Liver (tissue), 3 donors: ENCODE measurements around the gene LKAAEAR1.

Source experiments
- ATF3 ChIP-seq: IDR thresholded peaks from 2 replicates; pipeline ENCODE4 v1.6.1; 2016; ENCODE audit warnings: antibody characterized with exemption
- CTCF ChIP-seq: fragments of 150-350 bp; IDR thresholded peaks from 2 replicates; pipeline ENCODE4 v1.5.1; 2017; ENCODE audit warnings: improper control_type of control experiment, low read depth, low read length; ENCODE audit not compliant: missing input control
- GABPA ChIP-seq, 2 donors: IDR thresholded peaks in 1 of 2; conservative IDR thresholded peaks in 1 of 2; 2 replicates each; pipeline ENCODE4 v1.6.1; 2016; ENCODE audit warnings: antibody characterized with exemption in 2 of 2, mild to moderate bottlenecking in 1 of 2, moderate library complexity in 1 of 2
- HNF4G ChIP-seq: IDR thresholded peaks from 2 replicates; pipeline ENCODE4 v1.6.1; 2016; ENCODE audit warnings: antibody characterized with exemption
- JUND ChIP-seq, 2 donors: IDR thresholded peaks; 2 replicates each; pipeline ENCODE4 v1.6.1; 2016; ENCODE audit warnings: antibody characterized with exemption in 2 of 2
- MAX ChIP-seq: IDR thresholded peaks from 2 replicates; pipeline ENCODE4 v1.6.1; 2016; ENCODE audit warnings: antibody characterized with exemption
- NR2F2 ChIP-seq: IDR thresholded peaks from 2 replicates; pipeline ENCODE4 v1.6.1; 2016; ENCODE audit warnings: antibody characterized with exemption
- RAD21 ChIP-seq, 2 donors: IDR thresholded peaks; 2 replicates each; pipeline ENCODE4 v1.6.1; 2016; ENCODE audit warnings: antibody characterized with exemption in 2 of 2, mild to moderate bottlenecking in 2 of 2
- REST ChIP-seq: IDR thresholded peaks from 2 replicates; pipeline ENCODE4 v1.6.1; 2016; ENCODE audit warnings: antibody characterized with exemption, mild to moderate bottlenecking
- TAF1 ChIP-seq: conservative IDR thresholded peaks from 2 replicates; pipeline ENCODE4 v1.6.1; 2016; ENCODE audit warnings: antibody characterized with exemption, mild to moderate bottlenecking
- YY1 ChIP-seq: IDR thresholded peaks from 2 replicates; pipeline ENCODE4 v1.6.1; 2016; ENCODE audit warnings: antibody characterized with exemption, mild to moderate bottlenecking
- ZBTB33 ChIP-seq: IDR thresholded peaks from 2 replicates; pipeline ENCODE4 v1.6.1; 2016; ENCODE audit warnings: antibody characterized with exemption
- donor health status: healthy.
- donor health status: healthy.

GRCh38 chr20:64051561-64052325 is 32.5 kb downstream of the LKAAEAR1 start:
- TF ChIP-seq YY1: no peak
- no peak for TF ChIP-seq RAD21 (IDR thresholded peaks at IDR 0.05)
- TF ChIP-seq CTCF: no peak
- no peak for TF ChIP-seq JUND (IDR thresholded peaks at IDR 0.05)
- TF ChIP-seq TAF1: no peak
- TF ChIP-seq HNF4G: no peak
- TF ChIP-seq MAX: no peak
- no peak for TF ChIP-seq GABPA (IDR thresholded peaks at IDR 0.05 in 1 of 2, conservative IDR thresholded peaks at IDR 0.05 in 1 of 2)
- TF ChIP-seq ZBTB33: no peak
- no peak for TF ChIP-seq REST
- no peak for TF ChIP-seq ATF3
- no peak for TF ChIP-seq NR2F2
